GM12878 (cell line): ENCODE measurements around the gene PAQR8. TPM values are rescaled to one million over a fixed set of nuclear protein-coding genes. Genes with fewer than 3 reads are reported as not detected.

Experiments used
- BHLHE40 ChIP-seq, 2 experiments: fragments of 450-650 bp in 1 of 2; IDR thresholded peaks; 2 replicates each; pipeline ENCODE4 v1.6.1; 2011 to 2017; ENCODE audit warnings: low read depth in 2 of 2, borderline replicate concordance in 1 of 2, improper control_type of control experiment in 1 of 2, low read length in 1 of 2, mild to moderate bottlenecking in 1 of 2
- CHD2 ChIP-seq: IDR thresholded peaks from 2 replicates; pipeline ENCODE4 v1.6.1; 2011; ENCODE audit warnings: low read depth, low read length, improper control_type of control experiment, borderline replicate concordance
- CREB1 ChIP-seq: IDR thresholded peaks from 2 replicates; pipeline ENCODE4 v1.6.1; 2012; ENCODE audit warnings: low read depth, mild to moderate bottlenecking, inconsistent platforms
- DPF2 ChIP-seq: fragments of 450-650 bp; IDR thresholded peaks from 2 replicates; pipeline ENCODE4 v1.6.1; 2017; ENCODE audit warnings: mild to moderate bottlenecking
- ELK1 ChIP-seq: IDR thresholded peaks from 2 replicates; pipeline ENCODE4 v1.6.1; 2012; ENCODE audit warnings: low read depth, low read length, improper control_type of control experiment
- EP300 ChIP-seq, 2 experiments: fragments of 150-350 bp in 1 of 2; IDR thresholded peaks; 2 replicates each; pipeline ENCODE4 v1.6.1; 2011 to 2012; ENCODE audit warnings: low read depth in 2 of 2, low read length in 2 of 2, borderline replicate concordance in 1 of 2, improper control_type of control experiment in 1 of 2, inconsistent platforms in 1 of 2; ENCODE audit not compliant: control insufficient read depth in 1 of 2
- ETV6 ChIP-seq, 2 experiments: fragments of 450-650 bp in 1 of 2; IDR thresholded peaks in 1 of 2; conservative IDR thresholded peaks in 1 of 2; 2 replicates each; pipeline ENCODE4 v1.6.1; 2014; ENCODE audit warnings: antibody characterized with exemption in 1 of 2, borderline replicate concordance in 1 of 2, low read depth in 1 of 2, mild to moderate bottlenecking in 1 of 2, moderate library complexity in 1 of 2
- FOXM1 ChIP-seq: IDR thresholded peaks from 2 replicates; pipeline ENCODE4 v1.6.1; 2012; ENCODE audit warnings: low read depth, mild to moderate bottlenecking, inconsistent platforms, low read length, moderate library complexity
- JUND ChIP-seq: IDR thresholded peaks from 2 replicates; pipeline ENCODE4 v1.6.1; 2012; ENCODE audit warnings: low read depth, mild to moderate bottlenecking, low read length, improper control_type of control experiment, moderate library complexity
- MEF2B ChIP-seq: fragments of 450-650 bp; IDR thresholded peaks from 2 replicates; pipeline ENCODE4 v1.6.1; 2018; ENCODE audit warnings: mild to moderate bottlenecking, moderate library complexity; ENCODE audit not compliant: partially characterized antibody, poor library complexity, severe bottlenecking
- NFIC ChIP-seq: IDR thresholded peaks from 2 replicates; pipeline ENCODE4 v1.6.1; 2012; ENCODE audit warnings: low read depth, mild to moderate bottlenecking, inconsistent platforms, low read length, moderate library complexity
- NFYB ChIP-seq: IDR thresholded peaks from 2 replicates; pipeline ENCODE4 v1.6.1; 2011; ENCODE audit warnings: low read depth, mild to moderate bottlenecking, low read length, improper control_type of control experiment, moderate library complexity; ENCODE audit not compliant: insufficient read depth
- PBX3 ChIP-seq: IDR thresholded peaks from 2 replicates; pipeline ENCODE4 v1.6.1; 2011; ENCODE audit warnings: mild to moderate bottlenecking, low read depth, low read length, moderate library complexity; ENCODE audit not compliant: insufficient replicate concordance
- POU2F2 ChIP-seq: IDR thresholded peaks from 3 replicates; pipeline ENCODE4 v1.6.1; 2011; ENCODE audit warnings: low read depth, mild to moderate bottlenecking, low read length, borderline replicate concordance
- RUNX3 ChIP-seq: IDR thresholded peaks from 2 replicates; pipeline ENCODE4 v1.6.1; 2012; ENCODE audit warnings: low read length, inconsistent platforms
- TCF3 ChIP-seq: IDR thresholded peaks from 2 replicates; pipeline ENCODE4 v1.6.1; 2012; ENCODE audit warnings: low read depth, mild to moderate bottlenecking, low read length, borderline replicate concordance; ENCODE audit not compliant: insufficient read depth
- USF1 ChIP-seq: IDR thresholded peaks from 2 replicates; pipeline ENCODE4 v1.6.1; 2011; ENCODE audit warnings: borderline replicate concordance, low read depth, mild to moderate bottlenecking, moderate library complexity, mixed read lengths, low read length; ENCODE audit not compliant: insufficient read depth; ENCODE audit errors: extremely low read length
- polyA plus RNA-seq, 11 experiments: library from polyadenylated mRNA; depleted of rRNA in 4 of 11; unstranded in 6 of 11; stranded (reverse) in 5 of 11; fragments of >200 nt; fragmentation: Nextera tagmentation in 4 of 11; fragmentation: Illumina TruSeq in 1 of 11; extraction: Ambion mirVana in 4 of 11; extraction: Trizol in 1 of 11; gene quantifications; 1 replicate in 1 of 11; 2 replicates in 10 of 11; pipeline versions ENCODE4 v1.2.1 to v1.2.3, GENCODE V29; 2011 to 2016; ENCODE audit warnings: inconsistent platforms in 2 of 11, missing spikeins in 2 of 11, low read depth in 1 of 11
- total RNA-seq, 4 experiments: library from RNA; depleted of rRNA in 3 of 4; stranded (reverse); fragments of >200 nt in 3 of 4; fragmentation: Illumina TruSeq in 1 of 4; extraction: Trizol in 1 of 4; gene quantifications; 2 replicates each; pipeline versions ENCODE4 v1.2.1 to v1.2.3, GENCODE V29; 2013 to 2021
- TF ChIP-seq, protein P1 (sequence below): fragments of 450-650 bp; IDR thresholded peaks from 2 replicates; pipeline ENCODE4 v1.6.1; 2017; ENCODE audit warnings: low read depth, mild to moderate bottlenecking, moderate library complexity
- TF ChIP-seq, protein P2 (sequence below): IDR thresholded peaks from 2 replicates; pipeline ENCODE4 v1.6.1; 2012; ENCODE audit warnings: low read depth, low read length, improper control_type of control experiment

PAQR8 gene
- total and polyA plus RNA-seq, 10 of the 15 experiments (the other 5 are each of a cell fraction or from before 2014, with no cell fraction given): 3.9 to 22.4 (median 14.6) TPM

GRCh38 chr6:52394251-52394666 is 32.3 kb downstream of the PAQR8 start (continued):
- TF ChIP-seq, protein P1, sequence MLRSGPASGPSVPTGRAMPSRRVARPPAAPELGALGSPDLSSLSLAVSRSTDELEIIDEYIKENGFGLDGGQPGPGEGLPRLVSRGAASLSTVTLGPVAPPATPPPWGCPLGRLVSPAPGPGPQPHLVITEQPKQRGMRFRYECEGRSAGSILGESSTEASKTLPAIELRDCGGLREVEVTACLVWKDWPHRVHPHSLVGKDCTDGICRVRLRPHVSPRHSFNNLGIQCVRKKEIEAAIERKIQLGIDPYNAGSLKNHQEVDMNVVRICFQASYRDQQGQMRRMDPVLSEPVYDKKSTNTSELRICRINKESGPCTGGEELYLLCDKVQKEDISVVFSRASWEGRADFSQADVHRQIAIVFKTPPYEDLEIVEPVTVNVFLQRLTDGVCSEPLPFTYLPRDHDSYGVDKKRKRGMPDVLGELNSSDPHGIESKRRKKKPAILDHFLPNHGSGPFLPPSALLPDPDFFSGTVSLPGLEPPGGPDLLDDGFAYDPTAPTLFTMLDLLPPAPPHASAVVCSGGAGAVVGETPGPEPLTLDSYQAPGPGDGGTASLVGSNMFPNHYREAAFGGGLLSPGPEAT: peak; percentile 90
- TF ChIP-seq DPF2: no peak
- TF ChIP-seq TCF3: no peak
- peak; percentile 51 to 60; a peak in 3 of 4 replicates for TF ChIP-seq BHLHE40 (IDR thresholded peaks at IDR 0.05; ENCODE audit: borderline replicate concordance in 1 of 2, low read depth in 2 of 2, low read length in 1 of 2)
- TF ChIP-seq NFYB: peak; percentile 66; the same call in 1 of the 2 replicates
- TF ChIP-seq, protein P2, sequence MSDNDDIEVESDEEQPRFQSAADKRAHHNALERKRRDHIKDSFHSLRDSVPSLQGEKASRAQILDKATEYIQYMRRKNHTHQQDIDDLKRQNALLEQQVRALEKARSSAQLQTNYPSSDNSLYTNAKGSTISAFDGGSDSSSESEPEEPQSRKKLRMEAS: no peak
- no peak for TF ChIP-seq PBX3
- peak; percentile 31 for TF ChIP-seq MEF2B
- 0 out of 2 replicates have a peak, but pooled peaks have one; percentile 15 for TF ChIP-seq CREB1
- peak; percentile 74 for TF ChIP-seq RUNX3
- TF ChIP-seq POU2F2: 0 out of 3 replicates have a peak, but pooled peaks have one; percentile 67
- peak; percentile 29 for TF ChIP-seq USF1
- TF ChIP-seq CHD2: 0 out of 2 replicates have a peak, but pooled peaks have one; percentile 22
- TF ChIP-seq EP300 (IDR thresholded peaks at IDR 0.05; ENCODE audit: borderline replicate concordance in 1 of 2, control insufficient read depth in 1 of 2, low read depth in 2 of 2, low read length in 2 of 2): peak; percentile 61 to 76; a peak in 3 of 4 replicates
- peak; percentile 62; the same call in 1 of the 2 replicates for TF ChIP-seq NFIC
- peak in 1 of 2 experiments; percentile 44; a peak in 1 of 4 replicates for TF ChIP-seq ETV6 (conservative IDR thresholded peaks at IDR 0.05 in 1 of 2, IDR thresholded peaks at IDR 0.05 in 1 of 2; ENCODE audit: borderline replicate concordance in 1 of 2, low read depth in 1 of 2)
- no peak for TF ChIP-seq JUND
- TF ChIP-seq ELK1: no peak
- peak; percentile 47; the same call in 1 of the 2 replicates for TF ChIP-seq FOXM1
